Breast epithelium (tissue), 3 donors: ENCODE data around the gene ATP8B1.

ENCODE experiments used
- POLR2A ChIP-seq: fragments of 450-650 bp; IDR thresholded peaks from one replicate; pipeline ENCODE4 v1.6.1; 2016; ENCODE audit warnings: antibody characterized with exemption, mild to moderate bottlenecking, moderate library complexity
- POLR2AphosphoS5 ChIP-seq, 3 donors: sonication (generic); formaldehyde crosslinking; IDR thresholded peaks; one replicate each; pipeline ENCODE4 v1.6.1; 2017; ENCODE audit warnings: antibody characterized with exemption in 3 of 3
- TF ChIP-seq, protein P1 (sequence below), 3 donors: fragments of 450-650 bp; IDR thresholded peaks; one replicate each; pipeline ENCODE4 v1.5.1; 2016 to 2017; ENCODE audit warnings: antibody characterized with exemption in 3 of 3, mild to moderate bottlenecking in 3 of 3, moderate library complexity in 3 of 3

DNA sequence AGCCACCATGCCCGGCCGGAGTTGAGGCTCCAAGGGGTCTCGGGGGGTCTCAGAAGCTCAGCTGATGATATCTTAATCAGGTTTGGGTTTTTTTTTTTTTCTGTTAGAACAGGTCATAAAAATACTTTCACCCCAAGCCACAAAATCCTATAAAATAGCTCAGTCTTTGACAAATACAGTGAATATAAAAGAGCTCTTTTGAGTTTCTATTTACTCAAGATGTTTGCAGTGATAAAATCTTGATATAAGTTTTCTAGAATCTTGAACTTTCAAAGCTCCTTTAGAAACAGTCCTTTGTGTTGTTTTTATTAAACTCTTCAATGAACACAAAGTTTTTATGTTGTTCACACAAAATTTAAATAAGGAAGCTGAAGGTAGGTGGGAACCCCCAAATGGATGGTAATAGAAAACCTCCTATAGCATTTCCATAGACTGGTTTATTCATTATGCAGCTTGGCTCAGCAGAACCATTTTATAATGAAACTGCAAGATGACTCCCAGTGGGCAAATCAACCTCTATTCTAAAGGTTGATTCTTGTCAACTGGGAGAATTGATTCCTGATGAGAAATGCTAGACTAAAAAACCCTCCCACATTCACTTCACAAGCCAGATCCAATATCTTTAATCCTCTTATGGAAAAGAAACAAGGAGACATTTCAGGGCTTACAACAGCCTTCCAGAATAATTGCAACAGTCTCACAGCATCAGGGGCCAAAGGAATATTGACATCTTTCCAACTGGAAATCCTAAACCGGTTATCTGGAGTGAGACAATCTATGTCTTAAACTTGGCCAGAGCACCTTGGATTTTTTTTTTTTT lies 167.9 kb downstream of the ATP8B1 start:
- TF ChIP-seq, protein P1, sequence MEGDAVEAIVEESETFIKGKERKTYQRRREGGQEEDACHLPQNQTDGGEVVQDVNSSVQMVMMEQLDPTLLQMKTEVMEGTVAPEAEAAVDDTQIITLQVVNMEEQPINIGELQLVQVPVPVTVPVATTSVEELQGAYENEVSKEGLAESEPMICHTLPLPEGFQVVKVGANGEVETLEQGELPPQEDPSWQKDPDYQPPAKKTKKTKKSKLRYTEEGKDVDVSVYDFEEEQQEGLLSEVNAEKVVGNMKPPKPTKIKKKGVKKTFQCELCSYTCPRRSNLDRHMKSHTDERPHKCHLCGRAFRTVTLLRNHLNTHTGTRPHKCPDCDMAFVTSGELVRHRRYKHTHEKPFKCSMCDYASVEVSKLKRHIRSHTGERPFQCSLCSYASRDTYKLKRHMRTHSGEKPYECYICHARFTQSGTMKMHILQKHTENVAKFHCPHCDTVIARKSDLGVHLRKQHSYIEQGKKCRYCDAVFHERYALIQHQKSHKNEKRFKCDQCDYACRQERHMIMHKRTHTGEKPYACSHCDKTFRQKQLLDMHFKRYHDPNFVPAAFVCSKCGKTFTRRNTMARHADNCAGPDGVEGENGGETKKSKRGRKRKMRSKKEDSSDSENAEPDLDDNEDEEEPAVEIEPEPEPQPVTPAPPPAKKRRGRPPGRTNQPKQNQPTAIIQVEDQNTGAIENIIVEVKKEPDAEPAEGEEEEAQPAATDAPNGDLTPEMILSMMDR (IDR thresholded peaks at IDR 0.05): no peak
- no peak for TF ChIP-seq POLR2A
- TF ChIP-seq POLR2AphosphoS5 (IDR thresholded peaks at IDR 0.05): no peak
